ENCODE measurements around the gene TNRC18.

GRCh38 chr7:5300366-5300765, 123.3 kb downstream of the TNRC18 start:
- TF ChIP-seq POLR2AphosphoS5 (IDR thresholded peaks at IDR 0.05; ENCODE audit: control insufficient read depth, insufficient read depth, low read depth, low read length) (no peak), SMARCC2 (IDR thresholded peaks at IDR 0.05; ENCODE audit: low read depth) (no peak), NFIC (IDR thresholded peaks at IDR 0.05) (no peak), ZNF274 (IDR thresholded peaks at IDR 0.05; ENCODE audit: borderline replicate concordance, low read depth, low read length) (no peak), CREBBP (IDR thresholded peaks at IDR 0.05; ENCODE audit: low read depth, low read length) (no peak), FOXK2 (conservative IDR thresholded peaks at IDR 0.05 in 1 of 2, IDR thresholded peaks at IDR 0.05 in 1 of 2; ENCODE audit: low read depth in 2 of 2) (no peak), EZH2 (IDR thresholded peaks at IDR 0.05; ENCODE audit: borderline replicate concordance, low read depth, low read length) (no peak), TSHZ1 (CRISPR knock-in tag; IDR thresholded peaks at IDR 0.05) (no peak), ZNF354B (CRISPR knock-in tag; IDR thresholded peaks at IDR 0.05) (no peak), SPI1 (IDR thresholded peaks at IDR 0.05; ENCODE audit: borderline replicate concordance, low read depth, low read length) (no peak)
- TF ChIP-seq, protein P1, sequence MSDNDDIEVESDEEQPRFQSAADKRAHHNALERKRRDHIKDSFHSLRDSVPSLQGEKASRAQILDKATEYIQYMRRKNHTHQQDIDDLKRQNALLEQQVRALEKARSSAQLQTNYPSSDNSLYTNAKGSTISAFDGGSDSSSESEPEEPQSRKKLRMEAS (CRISPR knock-in tag; IDR thresholded peaks at IDR 0.05) = no peak
- TF ChIP-seq, protein P2, sequence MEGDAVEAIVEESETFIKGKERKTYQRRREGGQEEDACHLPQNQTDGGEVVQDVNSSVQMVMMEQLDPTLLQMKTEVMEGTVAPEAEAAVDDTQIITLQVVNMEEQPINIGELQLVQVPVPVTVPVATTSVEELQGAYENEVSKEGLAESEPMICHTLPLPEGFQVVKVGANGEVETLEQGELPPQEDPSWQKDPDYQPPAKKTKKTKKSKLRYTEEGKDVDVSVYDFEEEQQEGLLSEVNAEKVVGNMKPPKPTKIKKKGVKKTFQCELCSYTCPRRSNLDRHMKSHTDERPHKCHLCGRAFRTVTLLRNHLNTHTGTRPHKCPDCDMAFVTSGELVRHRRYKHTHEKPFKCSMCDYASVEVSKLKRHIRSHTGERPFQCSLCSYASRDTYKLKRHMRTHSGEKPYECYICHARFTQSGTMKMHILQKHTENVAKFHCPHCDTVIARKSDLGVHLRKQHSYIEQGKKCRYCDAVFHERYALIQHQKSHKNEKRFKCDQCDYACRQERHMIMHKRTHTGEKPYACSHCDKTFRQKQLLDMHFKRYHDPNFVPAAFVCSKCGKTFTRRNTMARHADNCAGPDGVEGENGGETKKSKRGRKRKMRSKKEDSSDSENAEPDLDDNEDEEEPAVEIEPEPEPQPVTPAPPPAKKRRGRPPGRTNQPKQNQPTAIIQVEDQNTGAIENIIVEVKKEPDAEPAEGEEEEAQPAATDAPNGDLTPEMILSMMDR (IDR thresholded peaks at IDR 0.05 in 2 of 3, conservative IDR thresholded peaks at IDR 0.05 in 1 of 3; ENCODE audit: insufficient read depth in 2 of 3, low read depth in 1 of 3, low read length in 3 of 3) = no peak
